Measurements from ENCODE around the gene BPIFB2.

DNA sequence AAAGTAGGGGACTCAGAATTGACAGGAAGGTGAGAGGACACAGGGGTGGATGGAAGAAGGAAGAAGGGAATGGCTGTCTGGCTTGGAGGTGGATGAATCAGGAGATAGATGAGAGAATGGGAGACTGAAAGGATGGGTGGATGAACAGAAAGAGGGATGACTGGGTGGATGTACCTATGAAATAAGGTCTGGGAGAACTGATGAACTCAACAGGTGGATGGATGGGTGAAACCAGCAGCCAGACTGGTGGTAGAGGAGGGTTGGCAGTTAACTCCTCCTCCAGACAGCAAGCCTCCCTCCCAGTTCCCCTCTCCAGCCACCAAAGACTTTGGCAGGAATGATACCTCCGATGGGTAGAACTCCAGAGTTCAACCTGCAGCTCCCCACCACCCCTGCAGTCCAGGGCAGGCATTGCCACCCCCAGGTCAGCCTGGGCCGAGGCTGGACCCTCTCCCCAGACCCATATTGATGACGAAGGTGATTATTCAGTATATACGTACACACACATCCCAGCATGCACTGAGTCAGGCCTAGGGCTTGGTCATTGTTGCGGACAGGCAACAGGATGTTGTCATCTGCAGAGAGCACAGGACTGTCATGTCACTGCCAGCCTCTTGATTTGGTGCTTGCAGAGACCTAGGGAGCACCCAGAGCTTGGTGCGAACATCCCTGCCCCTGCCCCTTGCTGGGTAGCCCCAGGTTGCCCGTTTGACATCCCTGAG, 5.3 kb upstream of the BPIFB2 start:
- TF ChIP-seq, protein P1, sequence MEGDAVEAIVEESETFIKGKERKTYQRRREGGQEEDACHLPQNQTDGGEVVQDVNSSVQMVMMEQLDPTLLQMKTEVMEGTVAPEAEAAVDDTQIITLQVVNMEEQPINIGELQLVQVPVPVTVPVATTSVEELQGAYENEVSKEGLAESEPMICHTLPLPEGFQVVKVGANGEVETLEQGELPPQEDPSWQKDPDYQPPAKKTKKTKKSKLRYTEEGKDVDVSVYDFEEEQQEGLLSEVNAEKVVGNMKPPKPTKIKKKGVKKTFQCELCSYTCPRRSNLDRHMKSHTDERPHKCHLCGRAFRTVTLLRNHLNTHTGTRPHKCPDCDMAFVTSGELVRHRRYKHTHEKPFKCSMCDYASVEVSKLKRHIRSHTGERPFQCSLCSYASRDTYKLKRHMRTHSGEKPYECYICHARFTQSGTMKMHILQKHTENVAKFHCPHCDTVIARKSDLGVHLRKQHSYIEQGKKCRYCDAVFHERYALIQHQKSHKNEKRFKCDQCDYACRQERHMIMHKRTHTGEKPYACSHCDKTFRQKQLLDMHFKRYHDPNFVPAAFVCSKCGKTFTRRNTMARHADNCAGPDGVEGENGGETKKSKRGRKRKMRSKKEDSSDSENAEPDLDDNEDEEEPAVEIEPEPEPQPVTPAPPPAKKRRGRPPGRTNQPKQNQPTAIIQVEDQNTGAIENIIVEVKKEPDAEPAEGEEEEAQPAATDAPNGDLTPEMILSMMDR (IDR thresholded peaks at IDR 0.05), result no peak
- TF ChIP-seq POLR2A (IDR thresholded peaks at IDR 0.05), result no peak

Measured in thyroid gland (tissue), 4 donors.